ENCODE results near the gene PBX3.

PBX3 gene

GRCh38 chr9:125912667-125913066 is 165.5 kb downstream of the PBX3 start:
- H3K27ac Mint-ChIP-seq, result no peak overlapping the region
- no peaks in the 10 kb centered on the region for H3K36me3 Mint-ChIP-seq (ENCODE audit: low read depth)
- no peaks in the 10 kb centered on the region for H3K27me3 Mint-ChIP-seq (ENCODE audit: low read depth)
- H3K9me3 Mint-ChIP-seq, result no peaks in the 10 kb centered on the region
- no peak for TF ChIP-seq CTCF (IDR thresholded peaks at IDR 0.05; ENCODE audit: unreplicated experiment in 3 of 3)
- H3K4me1 Mint-ChIP-seq, result peaks cover 24% of the 10 kb centered on the region
- no peak overlapping the region for H3K4me3 Mint-ChIP-seq

GRCh38 chr9:125913551-125913950 is 166.4 kb downstream of the PBX3 start:
- Mint-ChIP-seq H3K4me1 (peaks cover 19% of the 10 kb centered on the region), H3K36me3 (ENCODE audit: low read depth) (no peaks in the 10 kb centered on the region), H3K9me3 (no peaks in the 10 kb centered on the region), H3K4me3 (no peak overlapping the region), H3K27me3 (ENCODE audit: low read depth) (no peaks in the 10 kb centered on the region), H3K27ac (no peak overlapping the region)
- no peak for TF ChIP-seq CTCF (IDR thresholded peaks at IDR 0.05; ENCODE audit: unreplicated experiment in 3 of 3)

- Mint-ChIP-seq H3K4me1 (peaks cover 14% of the 10 kb centered on the region), H3K27ac (no peak overlapping the region), H3K9me3 (no peaks in the 10 kb centered on the region), H3K4me3 (no peak overlapping the region), H3K27me3 (ENCODE audit: low read depth) (no peaks in the 10 kb centered on the region), H3K36me3 (ENCODE audit: low read depth) (no peaks in the 10 kb centered on the region)
- no peak for TF ChIP-seq CTCF (IDR thresholded peaks at IDR 0.05; ENCODE audit: unreplicated experiment in 3 of 3)
Measured at GRCh38 chr9:125914411-125914810, 167.2 kb downstream of the PBX3 start.

- Mint-ChIP-seq H3K9me3 (no peaks in the 10 kb centered on the region), H3K27me3 (ENCODE audit: low read depth) (no peaks in the 10 kb centered on the region), H3K4me3 (no peak overlapping the region), H3K27ac (peak overlapping the region in 1 of 3 experiments; percentile 39), H3K36me3 (ENCODE audit: low read depth) (no peaks in the 10 kb centered on the region), H3K4me1 (peaks cover 15% of the 10 kb centered on the region)
- no peak for TF ChIP-seq CTCF (IDR thresholded peaks at IDR 0.05; ENCODE audit: unreplicated experiment in 3 of 3)
Measured at GRCh38 chr9:125915606-125916005, 168.4 kb downstream of the PBX3 start.

GRCh38 chr9:125919565-125919964 is 172.4 kb downstream of the PBX3 start:
- Mint-ChIP-seq H3K36me3 (ENCODE audit: low read depth) (peaks cover 4% of the 10 kb centered on the region), H3K27me3 (ENCODE audit: low read depth) (no peaks in the 10 kb centered on the region), H3K4me3 (no peak overlapping the region), H3K4me1 (peaks cover 9% of the 10 kb centered on the region), H3K27ac (no peak overlapping the region), H3K9me3 (no peaks in the 10 kb centered on the region)
- TF ChIP-seq CTCF (IDR thresholded peaks at IDR 0.05; ENCODE audit: unreplicated experiment in 3 of 3), result no peak

- H3K9me3 Mint-ChIP-seq, result no peaks in the 10 kb centered on the region
- no peak overlapping the region for H3K27ac Mint-ChIP-seq
- peaks cover 4% of the 10 kb centered on the region for H3K36me3 Mint-ChIP-seq (ENCODE audit: low read depth)
- H3K4me3 Mint-ChIP-seq, result no peak overlapping the region
- TF ChIP-seq CTCF (IDR thresholded peaks at IDR 0.05; ENCODE audit: unreplicated experiment in 3 of 3), result no peak
- H3K27me3 Mint-ChIP-seq (ENCODE audit: low read depth), result no peaks in the 10 kb centered on the region
- peaks cover 8% of the 10 kb centered on the region for H3K4me1 Mint-ChIP-seq
Measured at GRCh38 chr9:125920402-125920801, 173.2 kb downstream of the PBX3 start.

Data from nephron (organoid).